ENCODE measurements around the gene EXOC8.
"Not testable (repeated sequence)": the region's sequence is repeated elsewhere in the genome, so short reads cannot be mapped to it uniquely, and the experiment has no call there.

EXOC8 gene

DNA sequence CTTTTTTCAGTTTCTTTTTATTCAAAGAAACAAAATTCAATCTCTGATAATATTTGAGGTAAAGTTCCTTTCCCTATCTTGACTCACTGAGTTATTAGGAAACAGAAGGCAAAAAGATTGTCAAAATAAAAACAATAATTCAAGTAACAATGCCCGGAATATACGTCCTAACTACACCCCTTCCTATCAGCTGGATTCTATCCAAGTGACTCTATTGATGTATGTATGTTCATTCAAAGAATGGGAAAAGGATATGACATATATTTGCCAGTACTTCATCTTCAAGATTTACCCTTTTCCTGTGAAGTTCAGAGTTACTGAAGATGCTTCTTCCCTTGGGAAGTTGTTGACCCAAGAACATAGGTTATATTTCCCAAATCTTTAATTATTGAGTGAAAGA, 14.2 kb upstream of the EXOC8 start:
- DNase-seq: no peak

DNA sequence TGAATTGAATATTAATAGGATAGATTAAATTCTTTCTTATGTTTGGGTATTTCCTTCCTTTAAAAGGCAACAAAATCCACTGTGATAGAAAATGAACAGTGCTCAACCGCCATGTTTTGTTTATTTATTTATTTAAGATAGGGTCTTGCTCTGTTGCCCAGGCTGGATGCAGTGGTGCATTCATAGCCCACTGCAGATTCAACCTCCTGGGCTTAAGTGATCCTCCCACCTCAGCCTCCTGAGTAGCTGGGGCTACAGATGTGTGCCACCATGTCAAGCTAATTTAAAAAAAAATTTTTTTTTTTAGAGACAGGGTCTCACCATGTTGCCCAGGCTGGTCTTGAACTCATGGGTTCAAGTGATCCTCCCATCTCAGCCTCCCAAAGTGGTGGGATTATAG, 11.2 kb upstream of the EXOC8 start:
- not testable (repeated sequence) for DNase-seq

DNA sequence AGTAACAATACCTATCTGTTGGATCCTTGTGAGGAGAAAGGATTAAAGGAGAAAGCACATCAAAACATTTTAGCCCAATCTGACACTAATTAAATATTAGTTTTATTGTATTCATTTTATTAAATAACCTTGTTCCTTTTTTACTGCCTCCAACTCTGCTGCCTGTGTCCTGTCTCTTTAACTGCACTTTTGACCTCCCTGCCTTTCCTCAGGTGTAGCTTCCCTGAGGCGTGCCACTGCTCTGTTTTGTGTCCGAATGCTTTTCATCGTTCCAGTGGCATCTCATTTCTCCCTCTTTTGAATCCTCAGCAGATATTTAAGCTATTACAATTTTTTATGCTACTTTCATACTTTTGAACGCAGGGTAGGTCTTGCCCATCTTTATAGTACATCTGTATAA, 10.8 kb upstream of the EXOC8 start:
- no peak for DNase-seq

DNA sequence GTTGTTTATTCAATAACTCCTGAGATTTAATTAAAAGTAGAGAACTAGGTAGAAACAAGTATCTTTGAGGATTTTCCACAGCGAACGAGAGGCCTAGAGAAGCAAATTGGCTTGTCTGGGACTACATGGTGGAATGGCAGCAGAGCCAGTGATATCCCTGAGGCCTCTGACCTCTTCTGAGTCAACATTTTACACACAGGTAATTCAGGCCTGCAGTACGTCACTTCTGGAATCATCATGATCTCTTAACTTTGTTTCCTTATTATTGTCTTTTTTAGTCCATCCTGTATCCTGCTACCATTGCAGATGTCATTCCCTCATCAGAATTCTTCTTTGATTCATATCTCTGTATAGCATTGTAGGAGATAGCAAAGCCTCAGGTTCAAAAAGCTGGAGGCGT, 10.3 kb upstream of the EXOC8 start:
- DNase-seq: no peak

DNA sequence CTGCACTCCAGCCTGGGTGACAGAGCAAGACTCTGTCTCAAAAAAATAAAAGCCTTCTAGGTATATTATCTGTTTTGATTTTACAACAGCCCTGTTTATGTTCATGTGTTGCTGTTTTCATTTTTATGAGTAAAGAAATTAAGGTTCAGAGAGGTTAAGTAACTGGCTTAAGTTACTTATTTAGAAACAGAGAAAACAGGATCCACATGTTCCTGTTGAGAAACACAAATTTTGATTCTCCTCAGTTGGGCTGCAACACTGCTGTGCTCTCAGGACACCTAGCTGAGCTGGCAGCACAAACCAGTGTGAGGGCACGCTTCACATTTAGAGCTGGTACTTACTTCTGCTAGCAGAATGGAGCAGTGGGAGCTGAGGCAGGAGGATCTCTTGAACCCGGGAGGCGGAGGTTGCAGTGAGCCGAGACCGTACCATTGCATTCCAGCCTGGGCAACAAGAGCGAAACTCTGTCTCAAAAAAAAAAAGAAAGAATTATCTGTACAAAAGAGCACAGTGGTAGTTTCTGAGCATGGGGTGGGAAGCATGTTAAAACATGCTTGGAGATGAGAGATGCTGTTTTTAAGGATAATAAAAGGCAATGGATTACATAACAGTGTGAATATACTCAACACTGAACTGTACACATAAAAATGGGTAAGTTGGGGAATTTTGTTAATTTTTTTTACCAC, 2.8 kb upstream of the EXOC8 start:
- no peak for DNase-seq

DNA sequence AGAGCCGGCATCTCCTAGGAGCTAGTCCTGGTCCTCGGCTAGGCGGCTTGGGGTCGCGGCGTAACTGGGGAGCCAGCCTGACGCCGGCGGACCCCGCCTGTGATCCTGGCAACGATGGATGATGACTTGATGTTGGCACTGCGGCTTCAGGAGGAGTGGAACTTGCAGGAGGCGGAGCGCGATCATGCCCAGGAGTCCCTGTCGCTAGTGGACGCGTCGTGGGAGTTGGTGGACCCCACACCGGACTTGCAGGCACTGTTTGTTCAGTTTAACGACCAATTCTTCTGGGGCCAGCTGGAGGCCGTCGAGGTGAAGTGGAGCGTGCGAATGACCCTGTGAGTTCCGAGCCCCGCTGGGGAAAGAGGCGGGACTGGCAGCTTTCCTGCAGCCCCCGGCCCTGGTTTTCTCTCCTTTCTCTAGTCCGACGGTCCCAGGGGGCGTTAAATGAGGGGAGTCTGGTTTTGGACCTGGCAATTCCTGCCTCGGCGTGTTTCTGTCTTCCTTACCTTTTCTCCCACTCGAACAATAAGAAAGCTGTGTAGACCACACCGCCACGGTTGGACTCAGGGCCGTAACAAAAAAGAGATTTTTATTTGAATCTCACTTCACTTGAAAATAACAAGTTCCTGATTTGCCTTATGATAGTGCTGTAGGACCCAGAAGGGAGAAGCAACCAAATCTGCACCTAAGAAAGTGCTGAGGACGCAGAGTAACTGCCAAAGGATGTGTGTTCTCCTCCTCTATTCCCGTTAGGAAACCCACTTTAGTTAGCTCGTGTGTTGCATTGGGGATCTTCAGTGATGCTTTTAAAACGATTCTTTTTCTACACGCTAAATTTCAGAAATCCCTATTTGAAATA, 847 bp upstream of the EXOC8 start, which contains the start of gene SPRTN:
SPRTN (plus strand) TSS at position 24 of the 859 bp plus-strand sequence; CDS start at position 115, 91 bp downstream.
- no peak for DNase-seq

DNA sequence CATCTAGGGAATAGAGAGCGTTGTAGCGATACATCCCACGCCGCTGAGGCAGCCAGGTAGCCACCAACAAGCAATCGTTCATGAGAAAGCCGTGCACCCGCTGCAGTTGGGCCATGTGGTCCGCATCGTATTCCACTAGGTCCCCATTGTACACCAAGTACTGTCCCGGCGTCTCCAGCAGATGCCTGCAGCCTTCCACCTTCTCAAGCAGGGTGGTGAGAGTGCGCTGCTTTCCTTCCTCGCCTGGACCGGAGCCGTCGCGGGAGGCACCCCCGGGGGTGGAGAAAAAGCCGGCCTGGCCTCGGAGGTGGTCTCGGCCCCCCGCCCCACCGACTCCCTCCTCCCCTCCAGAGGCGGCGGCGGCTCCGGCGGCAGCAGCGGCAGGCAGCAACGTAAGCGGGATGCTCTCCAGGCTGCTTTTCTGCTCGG, 595 bp downstream of the EXOC8 start:
- no peak for DNase-seq

DNA sequence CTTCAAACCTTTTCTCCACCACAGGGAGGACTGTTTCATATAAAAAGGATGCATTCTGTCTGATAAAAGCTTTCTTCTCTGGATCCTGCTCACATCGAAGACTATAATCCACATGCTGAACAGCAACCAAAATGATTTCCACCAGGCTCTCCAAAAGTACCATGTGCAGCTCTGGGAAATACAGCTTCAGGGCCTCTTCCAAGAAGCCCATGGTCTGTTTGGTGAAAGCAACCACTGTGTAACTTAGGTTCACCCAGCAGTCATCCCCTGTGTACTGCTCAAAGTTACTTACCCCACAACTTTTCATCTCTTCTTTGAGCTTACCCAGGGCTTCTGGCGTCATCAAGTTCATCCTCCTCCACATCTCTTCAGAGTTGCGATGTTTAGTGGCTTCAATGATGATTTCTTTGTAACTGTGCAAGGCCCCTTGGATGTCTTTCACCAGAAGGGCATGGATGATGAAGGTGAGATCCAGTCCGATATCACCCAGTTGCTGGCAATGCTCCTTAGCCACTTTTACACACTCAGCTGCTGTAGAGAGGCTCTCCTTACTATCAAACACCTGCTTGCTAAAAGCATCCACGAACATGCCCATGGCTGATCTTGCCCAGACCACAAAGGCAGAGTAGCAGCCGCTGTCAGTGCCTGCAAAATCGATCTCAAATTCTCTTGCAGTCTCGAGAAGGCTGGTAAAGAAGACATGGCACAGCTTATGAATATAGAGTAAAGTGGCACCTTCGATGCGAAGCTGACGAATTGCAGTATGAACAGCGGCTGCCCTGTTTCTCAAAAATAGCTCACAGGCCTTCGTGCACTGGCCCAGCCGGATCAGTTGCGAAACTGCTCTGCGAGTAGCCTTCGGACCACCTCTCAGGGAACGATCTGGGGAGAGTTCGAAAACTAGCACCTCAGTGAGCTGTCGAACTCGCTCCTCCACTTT, 1.7 kb downstream of the EXOC8 start:
- no peak for DNase-seq

DNA sequence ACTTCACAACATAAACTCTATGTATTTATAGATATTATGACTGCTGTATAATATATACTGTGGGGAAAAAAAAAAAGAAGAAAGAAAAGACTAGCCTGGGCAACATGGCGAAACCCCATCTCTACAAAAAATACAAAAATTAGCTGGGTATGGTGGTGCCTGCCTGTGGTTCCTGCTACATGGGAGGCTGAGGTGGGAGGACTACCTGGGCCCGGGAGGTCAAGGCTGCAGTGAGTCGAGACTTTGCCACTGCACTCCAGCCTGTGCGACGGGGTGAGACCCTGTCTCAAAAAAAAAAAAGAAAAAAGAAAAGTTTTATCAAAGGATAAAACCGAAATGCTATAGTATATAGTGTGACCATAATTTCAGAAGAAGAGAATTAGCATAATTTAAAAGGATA, 2.7 kb downstream of the EXOC8 start:
- DNase-seq: no peak

DNA sequence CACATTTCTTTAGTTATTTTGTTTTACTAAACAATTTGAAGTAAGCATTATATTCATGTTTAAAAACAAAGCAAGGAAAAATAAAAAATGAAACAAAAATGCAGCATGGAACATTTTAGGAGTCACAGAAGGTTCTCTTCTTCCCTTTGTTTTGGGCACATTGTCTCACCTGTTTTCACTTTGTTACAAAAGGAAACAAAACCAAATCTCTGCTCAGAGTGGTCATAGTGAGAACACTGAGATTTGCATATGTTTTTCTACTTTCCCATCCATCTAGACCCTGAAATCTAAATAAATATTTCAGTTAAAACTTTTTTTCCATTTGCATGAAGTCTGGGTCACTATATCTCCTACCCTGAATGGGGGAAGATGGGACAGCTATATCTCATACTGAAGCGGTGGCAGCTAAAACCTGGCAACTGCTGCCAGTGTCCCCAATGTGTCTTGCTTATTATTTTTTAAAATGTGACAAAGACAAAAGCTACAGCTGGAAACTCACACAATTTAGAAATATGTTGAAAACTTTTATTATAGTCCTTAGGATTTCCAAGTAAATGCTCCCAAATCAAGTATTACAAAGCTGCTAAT, 3.5 kb downstream of the EXOC8 start:
- no peak for DNase-seq

DNA sequence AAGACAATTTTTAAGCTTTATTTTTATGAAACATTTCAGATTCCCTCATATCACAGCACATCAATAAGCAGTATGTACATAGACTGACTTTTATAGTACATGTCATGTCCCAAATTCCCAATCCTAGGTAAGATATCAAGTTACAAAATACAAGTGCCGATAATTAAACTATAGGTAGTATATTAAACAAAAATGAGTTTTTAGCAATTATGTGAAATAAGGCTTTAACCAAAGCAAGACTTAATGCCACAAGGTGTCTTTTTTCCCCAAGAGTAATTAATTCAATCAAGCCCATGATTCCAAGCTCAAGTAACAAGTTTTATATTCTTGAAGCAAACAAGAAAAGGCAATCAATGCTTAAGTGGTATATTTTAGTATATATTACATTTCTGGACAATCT, 4.9 kb downstream of the EXOC8 start:
- DNase-seq: no peak

DNA sequence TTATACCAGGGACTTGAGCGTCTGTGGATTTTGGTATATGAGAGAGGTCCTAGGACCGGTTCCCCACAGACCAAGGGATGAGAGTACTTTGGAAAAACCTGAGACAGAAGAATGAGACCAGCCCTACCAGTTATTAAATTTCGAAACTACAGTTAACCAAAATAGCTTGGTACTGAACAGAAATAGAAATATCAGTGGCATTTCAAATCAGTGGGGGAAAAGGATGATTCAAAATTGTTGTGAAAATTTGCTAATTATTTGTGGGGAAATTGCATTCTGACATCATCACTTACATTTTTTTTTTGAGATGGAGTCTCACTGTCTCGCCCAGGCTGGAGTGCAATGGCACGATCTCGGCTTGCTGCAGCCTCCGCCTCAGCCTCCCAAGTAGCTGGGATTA, 8.2 kb downstream of the EXOC8 start:
- DNase-seq: no peak

DNA sequence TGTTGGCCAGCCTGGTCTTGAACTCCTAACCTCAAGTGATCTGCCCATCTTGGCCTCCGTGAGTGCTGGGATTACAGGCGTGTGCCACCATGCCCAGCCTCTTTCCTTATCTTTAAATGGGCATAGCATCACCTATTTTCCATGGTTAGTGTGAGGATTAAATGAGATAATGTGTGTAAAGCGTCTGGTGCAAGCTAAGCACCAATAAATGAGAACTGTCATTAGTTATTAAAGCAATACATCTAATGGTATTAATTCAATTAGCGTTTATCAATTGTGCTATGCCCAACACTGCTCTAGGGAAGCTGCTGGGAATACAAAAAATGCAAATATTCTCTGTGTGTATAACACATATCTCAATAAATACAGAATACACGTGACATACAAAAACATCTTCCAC, 10.0 kb downstream of the EXOC8 start:
- no peak for DNase-seq

DNA sequence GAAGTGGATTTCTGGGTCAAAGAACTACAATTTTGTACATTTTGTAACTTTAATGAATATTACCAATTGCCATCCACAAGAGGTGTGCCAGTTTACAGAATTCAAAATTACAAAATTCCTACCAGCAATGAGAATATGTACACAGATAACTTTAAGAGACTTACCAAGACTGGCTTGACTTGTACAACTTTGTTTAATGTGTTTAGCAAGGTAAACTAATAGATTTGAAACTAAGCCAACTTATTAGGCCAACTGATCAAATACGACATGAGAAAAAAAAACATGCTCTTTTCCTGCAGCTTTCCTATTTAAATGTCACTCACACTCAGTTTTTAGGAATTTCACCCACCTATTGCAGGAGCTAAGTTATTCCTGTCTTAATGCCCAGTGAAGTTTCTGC, 11.4 kb downstream of the EXOC8 start:
- no peak for DNase-seq

DNA sequence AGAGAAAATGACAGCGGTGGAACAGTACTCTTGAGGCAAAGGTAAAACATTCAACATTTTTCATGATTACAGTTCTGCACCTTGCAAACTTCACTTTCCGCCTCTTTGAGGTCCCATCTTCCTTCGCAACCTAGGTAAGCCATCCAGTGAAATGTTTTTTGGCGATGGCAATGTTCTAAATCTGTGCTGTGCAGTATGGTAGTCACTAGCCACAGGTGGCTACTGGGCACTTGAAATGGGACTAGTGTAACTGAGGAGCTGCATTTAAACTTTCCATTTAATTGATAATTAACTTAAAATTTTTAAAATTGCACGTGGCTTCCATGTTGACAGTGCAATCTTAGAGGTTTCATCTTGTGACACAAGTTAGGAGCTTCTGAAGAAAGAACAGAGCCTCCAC, 13.0 kb downstream of the EXOC8 start:
- no peak for DNase-seq

DNA sequence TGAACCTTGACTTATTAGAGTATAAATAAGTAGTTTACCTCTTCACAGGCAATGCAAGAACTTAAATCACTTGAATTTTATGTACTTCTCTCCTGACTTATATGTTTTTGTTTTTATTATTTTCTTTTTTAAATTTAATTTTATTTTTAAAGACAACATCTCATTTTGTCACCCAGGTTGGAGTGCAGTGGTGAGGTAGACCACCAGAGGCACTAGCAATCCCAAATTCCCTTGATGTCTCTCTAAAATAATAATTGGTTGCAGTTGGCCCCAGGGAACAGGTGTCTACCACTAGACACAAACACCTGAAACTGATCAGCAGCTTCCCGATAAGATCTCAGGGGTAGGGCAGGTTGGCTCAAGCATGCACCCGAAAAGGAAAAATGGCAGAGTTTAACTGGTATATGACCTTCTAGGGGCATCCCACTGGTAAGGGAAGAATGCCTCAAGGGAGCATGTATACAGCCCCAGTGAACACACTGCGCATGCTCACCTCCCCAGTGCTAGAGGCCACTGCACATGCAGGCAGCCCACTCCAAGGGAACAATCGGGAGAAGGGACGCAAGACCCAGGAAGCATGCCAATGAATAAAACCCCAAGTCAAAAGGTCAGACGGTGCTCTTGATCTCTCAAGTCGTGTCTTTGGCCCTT, 14.6 kb downstream of the EXOC8 start:
- DNase-seq: no peak

DNA sequence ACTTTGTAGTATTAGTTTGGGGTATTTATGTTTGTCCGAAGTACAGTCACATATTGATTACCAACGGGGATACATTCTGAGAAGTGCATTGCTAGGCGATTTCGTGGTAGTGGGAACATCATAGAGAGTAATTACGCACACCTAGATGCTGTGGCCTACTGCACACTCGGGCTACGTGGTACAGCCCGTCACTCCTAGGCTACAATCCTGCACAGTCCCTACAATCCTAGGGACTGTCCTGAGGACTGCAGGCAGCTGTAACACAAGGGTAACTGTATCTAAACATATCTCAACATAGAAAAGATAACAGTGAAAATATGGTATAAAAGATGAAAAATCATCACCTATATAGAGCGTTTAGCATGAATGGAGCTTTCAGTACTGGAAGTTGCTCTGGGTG, 18.6 kb downstream of the EXOC8 start:
- DNase-seq: no peak

DNA sequence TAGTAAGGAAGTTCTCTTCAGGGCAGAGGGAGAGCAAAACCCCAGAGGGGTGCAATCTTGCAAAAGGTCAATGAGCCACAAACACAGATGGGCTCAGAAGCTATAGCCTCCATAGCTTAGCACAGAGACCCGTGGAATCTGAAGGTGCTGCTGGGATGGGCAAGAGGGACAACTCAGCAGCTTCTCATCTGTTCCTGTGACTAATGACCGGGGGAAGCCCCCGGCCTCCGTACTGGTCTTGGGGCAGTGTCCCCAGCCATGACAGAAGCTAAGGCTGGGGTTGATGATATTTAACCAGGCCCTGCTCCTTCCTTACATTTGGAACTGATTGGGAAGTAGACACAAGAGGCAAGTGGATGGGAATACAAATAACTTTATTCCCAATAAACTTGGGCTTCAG, 19.1 kb downstream of the EXOC8 start:
- no peak for DNase-seq

DNA sequence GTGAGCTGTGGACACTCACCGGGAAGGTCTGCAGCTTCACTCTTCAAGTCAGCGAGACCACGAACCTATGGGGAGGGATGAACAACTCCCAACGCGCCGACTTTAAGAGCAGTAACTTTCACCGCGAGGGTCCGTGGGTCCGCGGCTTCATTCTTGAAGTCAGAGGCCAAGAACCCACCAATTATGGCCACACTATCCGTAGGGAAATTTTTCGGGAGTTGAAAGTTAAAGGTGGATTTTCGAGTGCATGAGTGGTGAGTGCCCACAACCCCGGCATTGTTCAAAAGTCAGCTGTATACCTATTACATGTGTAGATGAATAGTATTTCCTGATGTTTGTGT, 19.7 kb downstream of the EXOC8 start:
- DNase-seq: no peak

DNA sequence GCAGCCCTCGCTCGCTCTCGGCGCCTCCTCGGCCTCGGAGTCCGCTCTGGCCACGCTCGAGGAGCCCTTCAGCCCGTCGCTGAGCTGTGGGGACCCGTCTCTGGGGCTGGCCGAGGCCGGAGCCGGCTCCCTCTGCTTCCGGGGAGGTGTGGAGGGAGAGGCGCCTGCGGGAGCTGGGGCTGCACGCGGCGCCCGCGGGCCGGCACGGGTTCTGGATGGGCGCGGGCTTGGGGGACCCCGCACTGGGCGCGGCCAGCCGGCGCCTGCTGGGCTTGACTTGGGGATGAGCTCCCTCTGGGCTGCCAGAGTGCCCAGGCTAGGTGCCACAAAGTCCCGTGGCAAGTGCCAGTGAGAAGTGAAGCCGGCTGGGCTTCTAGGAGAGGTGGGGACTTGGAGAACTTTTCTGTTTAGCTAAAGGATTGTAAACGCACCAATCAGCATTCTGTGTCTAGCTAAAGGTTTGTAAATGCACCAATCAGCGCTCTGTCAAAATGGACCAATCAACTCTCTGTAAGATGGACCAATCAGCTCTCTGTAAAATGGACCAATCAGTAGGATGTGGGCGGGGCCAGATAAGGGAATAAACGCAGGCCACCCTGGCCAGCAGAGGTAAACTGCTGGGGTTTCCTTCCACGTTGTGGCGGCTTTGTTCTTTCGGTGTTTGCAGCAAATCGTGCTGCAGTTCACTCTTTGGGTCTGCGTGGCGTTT, 20.2 kb downstream of the EXOC8 start:
- no peak for DNase-seq

DNA sequence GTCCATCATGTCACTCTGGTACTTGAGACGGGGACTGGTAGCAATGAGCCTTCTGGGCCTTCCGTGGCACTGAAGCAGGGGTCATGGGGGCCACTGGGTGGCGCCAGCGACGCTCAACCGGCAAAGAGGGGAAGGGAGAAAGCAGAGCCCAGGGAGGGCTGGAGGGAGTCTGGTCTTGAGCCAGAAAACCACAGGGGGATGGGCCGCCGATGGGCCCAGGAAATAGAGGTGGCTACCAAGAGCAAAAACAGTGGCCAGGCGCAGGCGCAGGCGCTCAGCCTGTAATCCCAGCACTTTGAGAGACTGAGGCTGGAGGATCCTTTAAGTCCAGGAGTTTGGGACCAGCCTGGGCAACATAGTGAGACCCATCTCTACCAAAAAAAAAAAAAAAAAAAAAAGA, 21.8 kb downstream of the EXOC8 start:
- no peak for DNase-seq

DNA sequence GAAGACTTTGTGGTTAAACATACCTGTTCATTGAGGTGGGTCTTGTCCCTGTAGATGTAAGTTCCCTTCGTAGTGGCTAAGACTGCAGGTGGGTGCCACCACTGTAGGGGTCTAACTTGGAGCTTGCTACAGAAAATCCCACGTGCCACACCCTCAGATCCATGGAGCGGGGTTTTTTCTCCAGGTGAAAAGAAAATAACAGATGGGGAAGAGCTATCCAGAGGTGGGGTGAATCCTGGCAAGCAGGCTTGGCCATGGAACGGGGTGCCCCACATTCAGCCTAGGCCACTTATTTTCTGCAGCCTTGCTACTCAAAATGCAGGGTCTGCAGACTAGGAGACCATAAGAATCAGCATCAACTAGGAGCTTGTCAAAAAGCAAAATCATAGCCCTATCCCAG, 24.0 kb downstream of the EXOC8 start:
- DNase-seq: no peak
